HCT116 (cell line): ENCODE data around the gene NRCAM.

Source experiments
- CTCF ChIP-seq, 3 experiments: fragments of 200-600 bp in 1 of 3; sonication (generic) in 1 of 3; IDR thresholded peaks in 2 of 3; conservative IDR thresholded peaks in 1 of 3; 2 replicates each; pipeline ENCODE4 v1.5.1; 2012 to 2017; ENCODE audit warnings: low read depth in 2 of 3, low read length in 2 of 3, antibody characterized with exemption in 1 of 3, borderline replicate concordance in 1 of 3, control low read depth in 1 of 3, mild to moderate bottlenecking in 1 of 3, mixed read lengths in 1 of 3, mixed run types in 1 of 3, moderate library complexity in 1 of 3; ENCODE audit not compliant: insufficient read depth in 1 of 3
- EZH2 ChIP-seq: fragments of 200-600 bp; sonication (generic); IDR thresholded peaks from 2 replicates; pipeline ENCODE4 v1.6.1; 2017; ENCODE audit warnings: antibody characterized with exemption, mixed run types
- POLR2A ChIP-seq: IDR thresholded peaks from 2 replicates; pipeline ENCODE4 v1.7.0; 2011; ENCODE audit warnings: borderline replicate concordance; ENCODE audit not compliant: insufficient read depth, insufficient read length; ENCODE audit errors: extremely low read depth
- RAD21 ChIP-seq: IDR thresholded peaks from 2 replicates; pipeline ENCODE4 v1.6.1; 2012; ENCODE audit warnings: low read depth, mild to moderate bottlenecking
- SP1 ChIP-seq: IDR thresholded peaks from 2 replicates; pipeline ENCODE4 v1.6.1; 2012; ENCODE audit warnings: low read depth
- ZBTB33 ChIP-seq: IDR thresholded peaks from 2 replicates; pipeline ENCODE4 v1.6.1; 2011; ENCODE audit warnings: mild to moderate bottlenecking, low read length, moderate library complexity; ENCODE audit not compliant: insufficient replicate concordance; ENCODE audit errors: extremely low read depth
- ZFX ChIP-seq: fragments of 450-650 bp; IDR thresholded peaks from 2 replicates; pipeline ENCODE4 v1.6.1; 2017
- ZNF274 ChIP-seq: fragments of 200-500 bp; sonication (Bioruptor generic); IDR thresholded peaks from 2 replicates; pipeline ENCODE4 v1.6.1; 2014; ENCODE audit warnings: mild to moderate bottlenecking, low read depth, low read length, inconsistent platforms

GRCh38 chr7:108293149-108293612, 163.1 kb downstream of the NRCAM start:
- no peak for TF ChIP-seq RAD21
- TF ChIP-seq CTCF (IDR thresholded peaks at IDR 0.05 in 2 of 3, conservative IDR thresholded peaks at IDR 0.05 in 1 of 3; ENCODE audit: borderline replicate concordance in 1 of 3, insufficient read depth in 1 of 3, low read depth in 2 of 3, low read length in 2 of 3) = no peak
- no peak for TF ChIP-seq POLR2A
- no peak for TF ChIP-seq EZH2
- no peak for TF ChIP-seq ZNF274
- TF ChIP-seq ZBTB33 = no peak
- no peak for TF ChIP-seq SP1
- no peak for TF ChIP-seq ZFX
